GM12878 (cell line): ENCODE data around the gene SPTY2D1. TPM values are rescaled to one million over a fixed set of nuclear protein-coding genes. Genes with fewer than 3 reads are reported as not detected.

ENCODE experiments used
- ATAC-seq: fragments of 200-7000 bp; cut with Tn5 transposase; 3 replicates; pipeline ENCODE4 v1.9.1; 2020; ENCODE audit warnings: mild to moderate bottlenecking, moderate library complexity
- BruUV-seq: library from RNA; stranded (reverse); fragments of 400-500 nt; replicated peaks from 2 replicates; lab custom pipeline; 2021; lab: Mats Ljungman, UMichigan
- CTCF ChIA-PET: fragments of 300-600 bp; sonication (Branson Sonifier 250); formaldehyde crosslinking; extraction: SDS; loops from one replicate; lab custom pipeline; 2021; ENCODE audit warnings: inconsistent platforms; lab: Yijun Ruan, JAX
- POLR2A ChIA-PET: fragments of 350-600 bp; formaldehyde crosslinking; extraction: SDS; loops from one replicate; lab custom pipeline; 2021; ENCODE audit warnings: inconsistent platforms; lab: Charles Lee
- RAD21 ChIA-PET: fragments of 300-600 bp; sonication (Branson Sonifier 250); formaldehyde crosslinking; loops from one replicate; lab custom pipeline; 2023; ENCODE audit warnings: antibody characterized with exemption; ENCODE audit not compliant: unreplicated experiment; lab: Charles Lee
- SMC1A ChIA-PET: fragments of 300-600 bp; sonication (Branson Sonifier 250); formaldehyde crosslinking; loops from one replicate; lab custom pipeline; 2023; ENCODE audit not compliant: unreplicated experiment, uncharacterized antibody; lab: Charles Lee
- DNase-seq: peaks from one replicate; pipeline ENCODE4 v3.0.0-alpha.2; 2011; ENCODE audit warnings: low read depth, low spot score
- FAIRE-seq: peaks from 3 replicates; lab custom pipeline; 2011; peaks lifted over from hg19 to GRCh38; lab: Jason Lieb, UNC
- H2AFZ ChIP-seq: 2 replicates; pipeline ENCODE4 v1.6.0; 2011; ENCODE audit warnings: low read depth, low read length, control low read depth; ENCODE audit not compliant: control insufficient read depth
- H3K27ac ChIP-seq: 2 replicates; pipeline ENCODE4 v1.5.1; 2011; ENCODE audit warnings: control low read depth; ENCODE audit not compliant: control insufficient read depth, insufficient read depth
- H3K27me3 ChIP-seq, 2 experiments: replicated peaks in 1 of 2; 2 replicates each; pipeline versions ENCODE4 v1.6.0 to v1.6.1; 2011; ENCODE audit warnings: low read length in 1 of 2; ENCODE audit not compliant: control insufficient read depth in 2 of 2, insufficient read depth in 2 of 2
- H3K36me3 ChIP-seq, 2 experiments: 2 replicates each; pipeline ENCODE4 v1.5.1; 2011; ENCODE audit warnings: low read length in 1 of 2; ENCODE audit not compliant: control insufficient read depth in 2 of 2, insufficient read depth in 2 of 2
- H3K4me1 ChIP-seq: 2 replicates; pipeline ENCODE4 v1.6.1; 2011; ENCODE audit warnings: mild to moderate bottlenecking, low read length, moderate library complexity, mixed read lengths; ENCODE audit not compliant: control insufficient read depth, insufficient read depth
- H3K4me2 ChIP-seq: 2 replicates; pipeline ENCODE4 v1.6.0; 2011; ENCODE audit warnings: control low read depth; ENCODE audit not compliant: control insufficient read depth, insufficient read depth
- H3K4me3 ChIP-seq: fragments of 200-600 bp; sonication (generic); 2 replicates; pipeline ENCODE4 v1.5.1; 2016
- H3K79me2 ChIP-seq: 2 replicates; pipeline ENCODE4 v1.6.0; 2011; ENCODE audit warnings: low read length; ENCODE audit not compliant: control insufficient read depth, insufficient read depth
- H3K9ac ChIP-seq: 2 replicates; pipeline ENCODE4 v1.8.0; 2011; ENCODE audit warnings: low read length, control low read depth, mixed read lengths; ENCODE audit not compliant: control insufficient read depth, insufficient read depth
- H3K9me3 ChIP-seq: replicated peaks from 3 replicates; pipeline ENCODE4 v1.5.1; 2011; ENCODE audit warnings: mild to moderate bottlenecking, low read length; ENCODE audit not compliant: control insufficient read depth, insufficient read depth
- H4K20me1 ChIP-seq: 2 replicates; pipeline ENCODE4 v1.6.0; 2011; ENCODE audit not compliant: control insufficient read depth, insufficient read depth
- BCLAF1 ChIP-seq: fragments of 450-650 bp; IDR thresholded peaks from 2 replicates; pipeline ENCODE4 v1.6.1; 2017; ENCODE audit warnings: antibody characterized with exemption, mild to moderate bottlenecking, moderate library complexity
- ETV6 ChIP-seq, 2 experiments: fragments of 450-650 bp in 1 of 2; IDR thresholded peaks in 1 of 2; conservative IDR thresholded peaks in 1 of 2; 2 replicates each; pipeline ENCODE4 v1.6.1; 2014; ENCODE audit warnings: antibody characterized with exemption in 1 of 2, borderline replicate concordance in 1 of 2, low read depth in 1 of 2, mild to moderate bottlenecking in 1 of 2, moderate library complexity in 1 of 2
- WGBS: methylation state at CpG from one replicate; pipeline ENCODE4 v1.1.6; 2016; ENCODE audit warnings: low lambda C conversion rate; ENCODE audit not compliant: insufficient replicate concordance, insufficient coverage; ENCODE audit errors: missing lambda C conversion rate; 5-methylcytosine and 5-hydroxymethylcytosine counted together
- in situ Hi-C: fragments of 300-500 bp; cut with MboI; formaldehyde crosslinking; loops from 9 replicates; pipeline ENCODE4 v1.14.3; 2018; ENCODE audit warnings: mixed read lengths
- intact Hi-C: fragments of 100-400 bp; cut with micrococcal nuclease; formaldehyde crosslinking; loops from one replicate; pipeline ENCODE4 v1.14.2; 2022; ENCODE audit not compliant: unreplicated experiment
- polyA plus RNA-seq, 11 experiments: library from polyadenylated mRNA; depleted of rRNA in 4 of 11; unstranded in 6 of 11; stranded (reverse) in 5 of 11; fragments of >200 nt; fragmentation: Nextera tagmentation in 4 of 11; fragmentation: Illumina TruSeq in 1 of 11; extraction: Ambion mirVana in 4 of 11; extraction: Trizol in 1 of 11; gene quantifications; 1 replicate in 1 of 11; 2 replicates in 10 of 11; pipeline versions ENCODE4 v1.2.1 to v1.2.3, GENCODE V29; 2011 to 2016; ENCODE audit warnings: inconsistent platforms in 2 of 11, missing spikeins in 2 of 11, low read depth in 1 of 11
- total RNA-seq, 4 experiments: library from RNA; depleted of rRNA in 3 of 4; stranded (reverse); fragments of >200 nt in 3 of 4; fragmentation: Illumina TruSeq in 1 of 4; extraction: Trizol in 1 of 4; gene quantifications; 2 replicates each; pipeline versions ENCODE4 v1.2.1 to v1.2.3, GENCODE V29; 2013 to 2021

SPTY2D1 gene
- total and polyA plus RNA-seq, 10 of the 15 experiments (the other 5 are each of a cell fraction or from before 2014, with no cell fraction given): 4.6 to 31.1 (median 15.5) TPM

GRCh38 chr11:18618342-18619025, 15.7 kb downstream of the SPTY2D1 start:
- H2AFZ ChIP-seq: no peak overlapping the region
- 0 out of 2 replicates have a peak overlapping the region, but pooled peaks have one; percentile 15 for H3K27ac ChIP-seq
- DNase-seq (no peak), ATAC-seq (no peak), FAIRE-seq (peak; percentile 23)
- peak overlapping the region; percentile 1; the same call in 1 of the 2 replicates for H3K4me2 ChIP-seq
- no peaks in the 10 kb centered on the region; the same call in 2 of the 3 replicates for H3K9me3 ChIP-seq
- peaks cover 13% of the 10 kb centered on the region in 2 experiments for H3K36me3 ChIP-seq
- H3K79me2 ChIP-seq: peaks cover 47% of the 10 kb centered on the region
- H3K27me3 ChIP-seq: no peaks in the 10 kb centered on the region
- in situ Hi-C loops (no loop called here), intact Hi-C loops (no loop called here)
- H4K20me1 ChIP-seq: 0 out of 2 replicates have a peak, but pooled peaks cover 2% of the 10 kb centered on the region
- RAD21 ChIA-PET: interaction anchor here (1.3 to 6.7 kb wide), 3 partner anchors 14 to 30 kb away, joined by 3 to 77 read pairs (median 4); partner anchors contain the start of genes SPTY2D1 and UEVLD
- POLR2A ChIA-PET: interaction anchor here (1.0 to 1.9 kb wide), 4 partner anchors 10 to 28 kb away, joined by 3 to 9 read pairs (median 4); no protein-coding TSS in a partner anchor
- TF ChIP-seq ETV6 (conservative IDR thresholded peaks at IDR 0.05 in 1 of 2, IDR thresholded peaks at IDR 0.05 in 1 of 2; ENCODE audit: borderline replicate concordance in 1 of 2, low read depth in 1 of 2) (peak in 1 of 2 experiments; percentile 1; a peak in 1 of 4 replicates), BCLAF1 (no peak)
- 42% methylated on average over 5 of the region's 5 CpGs for WGBS
- SMC1A ChIA-PET: interaction anchor here (1.1 to 13.9 kb wide), 6 partner anchors 8 to 150 kb away, joined by 3 to 188 read pairs (median 7); partner anchors contain the start of genes SPTY2D1 and UEVLD
- H3K4me1 ChIP-seq: peaks cover 38% of the 10 kb centered on the region
- H3K4me3 ChIP-seq: peak overlapping the region; percentile 20; the same call in 1 of the 2 replicates
- H3K9ac ChIP-seq: no peak overlapping the region
- no TSS peak for BruUV-seq
- CTCF ChIA-PET: interaction anchor here (0.8 to 6.7 kb wide), 10 partner anchors 8 to 146 kb away, joined by 3 to 80 read pairs (median 4); partner anchors contain the start of genes SPTY2D1 and TSG101
